BE2C (cell line): Measurements from ENCODE around the gene PLEKHM1.

Experiments used
- DNase-seq: peaks from one replicate; pipeline ENCODE4 v3.0.0-alpha.2; 2020
- H3K27me3 ChIP-seq: fragments of 250-450 bp; sonication (Bioruptor Pico); 2 replicates; pipeline ENCODE4 v1.5.1; 2020; ENCODE audit warnings: mild to moderate bottlenecking
- H3K36me3 ChIP-seq: fragments of 250-450 bp; sonication (Bioruptor Pico); 2 replicates; pipeline ENCODE4 v1.5.1; 2020; ENCODE audit warnings: mild to moderate bottlenecking
- H3K4me1 ChIP-seq: fragments of 250-450 bp; sonication (Bioruptor Pico); 2 replicates; pipeline ENCODE4 v1.5.1; 2020
- H3K4me3 ChIP-seq: 2 replicates; pipeline ENCODE4 v1.5.1; 2011; ENCODE audit warnings: low read depth, low read length
- H3K9me3 ChIP-seq: fragments of 250-450 bp; sonication (Bioruptor Pico); 2 replicates; pipeline ENCODE4 v1.5.1; 2020
- CTCF ChIP-seq: IDR thresholded peaks from 2 replicates; pipeline ENCODE4 v1.5.1; 2012; ENCODE audit warnings: mild to moderate bottlenecking, low read depth, low read length

The PLEKHM1 gene

GRCh38 chr17:45431531-45432404, 58.8 kb downstream of the PLEKHM1 start:
- Histone ChIP-seq H3K4me1 (peaks cover 6% of the 10 kb centered on the region), H3K36me3 (no peaks in the 10 kb centered on the region), H3K27me3 (peaks cover 45% of the 10 kb centered on the region), H3K9me3 (no peaks in the 10 kb centered on the region), H3K4me3 (peak overlapping the region; percentile 30)
- peak; percentile 63 for DNase-seq
- TF ChIP-seq CTCF: no peak

GRCh38 chr17:45430738-45431530, 59.6 kb downstream of the PLEKHM1 start:
- DNase-seq: no peak
- Histone ChIP-seq H3K9me3 (no peaks in the 10 kb centered on the region), H3K4me3 (peak overlapping the region; percentile 30; the same call in 1 of the 2 replicates), H3K4me1 (peaks cover 3% of the 10 kb centered on the region), H3K27me3 (peaks cover 45% of the 10 kb centered on the region), H3K36me3 (no peaks in the 10 kb centered on the region)
- no peak for TF ChIP-seq CTCF

- Histone ChIP-seq H3K27me3 (peaks cover 45% of the 10 kb centered on the region), H3K4me3 (no peak overlapping the region), H3K4me1 (peaks cover 3% of the 10 kb centered on the region; the same call in 1 of the 2 replicates), H3K36me3 (no peaks in the 10 kb centered on the region), H3K9me3 (no peaks in the 10 kb centered on the region)
- DNase-seq: no peak
- TF ChIP-seq CTCF: no peak
Observed at GRCh38 chr17:45430006-45430737, 60.3 kb downstream of the PLEKHM1 start.

GRCh38 chr17:45429339-45430005, 61.0 kb downstream of the PLEKHM1 start:
- no peak for DNase-seq
- Histone ChIP-seq H3K9me3 (no peaks in the 10 kb centered on the region), H3K27me3 (peaks cover 45% of the 10 kb centered on the region), H3K4me1 (peaks cover 3% of the 10 kb centered on the region; the same call in 1 of the 2 replicates), H3K36me3 (no peaks in the 10 kb centered on the region), H3K4me3 (no peak overlapping the region)
- no peak for TF ChIP-seq CTCF

- no peaks in the 10 kb centered on the region for H3K9me3 ChIP-seq
- H3K27me3 ChIP-seq: peaks cover 45% of the 10 kb centered on the region
- peaks cover 3% of the 10 kb centered on the region; the same call in 1 of the 2 replicates for H3K4me1 ChIP-seq
- TF ChIP-seq CTCF: no peak
- DNase-seq: no peak
- H3K4me3 ChIP-seq: no peak overlapping the region
- H3K36me3 ChIP-seq: no peaks in the 10 kb centered on the region
Observed at GRCh38 chr17:45428931-45429338, 61.6 kb downstream of the PLEKHM1 start.
